Psoas muscle (tissue), 8 donors: ENCODE results near the gene MPP2. TPM values are rescaled to one million over a fixed set of nuclear protein-coding genes. Genes with fewer than 3 reads are reported as not detected.
A peak's percentile ranks its signal among the peaks of the same experiment; 100 is the strongest.

ENCODE experiments used
- ATAC-seq, 4 donors: fragments of 200-7000 bp; cut with Tn5 transposase; one replicate each; pipeline ENCODE4 v1.9.1; 2020; ENCODE audit warnings: moderate library complexity in 3 of 4, mild to moderate bottlenecking in 2 of 4
- DNase-seq, 2 donors: peaks; one replicate each; pipeline ENCODE4 v3.0.0-alpha.2; 2020
- H3K27ac ChIP-seq: fragments of 200-600 bp; one replicate; pipeline ENCODE4 v1.8.0; 2022
- H3K27me3 ChIP-seq, 3 donors: fragments of 200-600 bp in 1 of 3; one replicate each; pipeline versions ENCODE4 v1.6.1 to v1.8.0; 2013 to 2022; ENCODE audit warnings: low read length in 2 of 3, mild to moderate bottlenecking in 2 of 3, moderate library complexity in 1 of 3; ENCODE audit not compliant: insufficient read depth in 3 of 3
- H3K36me3 ChIP-seq, 2 donors: fragments of 200-600 bp in 1 of 2; one replicate each; pipeline versions ENCODE4 v1.6.1 to v1.8.0; 2013 to 2022; ENCODE audit warnings: low read depth in 1 of 2, mild to moderate bottlenecking in 1 of 2, moderate library complexity in 1 of 2; ENCODE audit not compliant: insufficient read depth in 1 of 2
- H3K4me1 ChIP-seq: fragments of 200-600 bp; one replicate; pipeline ENCODE4 v1.8.0; 2022
- H3K4me3 ChIP-seq: fragments of 200-600 bp; one replicate; pipeline ENCODE4 v1.8.0; 2022; ENCODE audit warnings: mild to moderate bottlenecking
- H3K9me3 ChIP-seq: fragments of 200-600 bp; one replicate; pipeline ENCODE4 v1.8.0; 2022
- WGBS, 3 donors: extraction: QIAGEN DNeasy Blood & Tissue Kit; methylation state at CpG; one replicate each; pipeline versions ENCODE4 v1.1.6 to v1.1.7; 2013; 5-methylcytosine and 5-hydroxymethylcytosine counted together
- intact Hi-C, 2 donors: fragments of 100-400 bp; cut with DNase I; formaldehyde crosslinking; loops; one replicate each; pipeline versions ENCODE4 v1.11.0 to v1.14.2; 2022
- polyA plus RNA-seq, 3 donors: library from polyadenylated mRNA; stranded (reverse); fragments of 200-250 nt; gene quantifications; one replicate each; pipeline ENCODE4 v1.2.3, GENCODE V29; 2013
- total RNA-seq, 4 donors: library from RNA; stranded (reverse); fragmentation: NEBNext Ultra II Directional in 2 of 4; extraction: Animal tissue kit (Norgen Biotek cat#: 25700) in 2 of 4; gene quantifications; one replicate each; pipeline versions ENCODE4 v1.2.1 to v1.2.4, GENCODE V29; 2021 to 2023
- TF ChIP-seq, protein P1 (sequence below): fragments of 200-600 bp; IDR thresholded peaks from one replicate; pipeline ENCODE4 v1.8.0; 2022; ENCODE audit warnings: antibody characterized with exemption
- donor health status: healthy with polysubstance abuse.
- donor health status: DM: no; HTN: no; CAD: no; lungs with moderate emphysema.
- donor health status: Bipolar disorder and iron deficiency.
- donor health status: healthy.
- donor health status: DM: yes; HTN: yes; CAD: no.
- donor health status: DM: no; HTN: no; CAD: no.
- donor health status: DM: no; HTN: no; CAD: no.
- donor health status: DM: yes; HTN: yes; CAD: no.

Gene MPP2
- total and polyA plus RNA-seq, 7 donors = 0.19 to 1.6 (median 0.42) TPM

GRCh38 chr17:43860927-43861622, 46.3 kb downstream of the MPP2 start:
- Histone ChIP-seq H3K9me3 (no peaks in the 10 kb centered on the region), H3K4me3 (no peak overlapping the region), H3K27ac (peak overlapping the region; percentile 53), H3K4me1 (peaks cover 9% of the 10 kb centered on the region), H3K36me3 (no peaks in the 10 kb centered on the region), H3K27me3 (peaks cover 0 to 3% (median 0%) of the 10 kb centered on the region in 3 donors)
- ATAC-seq (peak in 3 of 4 donors; percentile 54 to 82 (median 66)), DNase-seq (peak in 1 of 2 donors; percentile 74)
- intact Hi-C loops = no loop called here
- WGBS, 3 donors = 18 to 35% (median 22%) methylated on average over 9 of the region's 9 CpGs
- TF ChIP-seq, protein P1, sequence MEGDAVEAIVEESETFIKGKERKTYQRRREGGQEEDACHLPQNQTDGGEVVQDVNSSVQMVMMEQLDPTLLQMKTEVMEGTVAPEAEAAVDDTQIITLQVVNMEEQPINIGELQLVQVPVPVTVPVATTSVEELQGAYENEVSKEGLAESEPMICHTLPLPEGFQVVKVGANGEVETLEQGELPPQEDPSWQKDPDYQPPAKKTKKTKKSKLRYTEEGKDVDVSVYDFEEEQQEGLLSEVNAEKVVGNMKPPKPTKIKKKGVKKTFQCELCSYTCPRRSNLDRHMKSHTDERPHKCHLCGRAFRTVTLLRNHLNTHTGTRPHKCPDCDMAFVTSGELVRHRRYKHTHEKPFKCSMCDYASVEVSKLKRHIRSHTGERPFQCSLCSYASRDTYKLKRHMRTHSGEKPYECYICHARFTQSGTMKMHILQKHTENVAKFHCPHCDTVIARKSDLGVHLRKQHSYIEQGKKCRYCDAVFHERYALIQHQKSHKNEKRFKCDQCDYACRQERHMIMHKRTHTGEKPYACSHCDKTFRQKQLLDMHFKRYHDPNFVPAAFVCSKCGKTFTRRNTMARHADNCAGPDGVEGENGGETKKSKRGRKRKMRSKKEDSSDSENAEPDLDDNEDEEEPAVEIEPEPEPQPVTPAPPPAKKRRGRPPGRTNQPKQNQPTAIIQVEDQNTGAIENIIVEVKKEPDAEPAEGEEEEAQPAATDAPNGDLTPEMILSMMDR = no peak

- H3K27ac ChIP-seq = no peak overlapping the region
- 48 to 65% (median 60%) methylated on average over 12 of the region's 12 CpGs for WGBS, 3 donors
- H3K36me3 ChIP-seq = no peaks in the 10 kb centered on the region
- TF ChIP-seq, protein P1 = no peak
- peaks cover 0 to 3% (median 0%) of the 10 kb centered on the region in 3 donors for H3K27me3 ChIP-seq
- H3K4me3 ChIP-seq = no peak overlapping the region
- no peak for DNase-seq
- no peaks in the 10 kb centered on the region for H3K9me3 ChIP-seq
- peak in 2 of 4 donors; percentile 31 to 34 for ATAC-seq
- H3K4me1 ChIP-seq = peaks cover 9% of the 10 kb centered on the region
- intact Hi-C loops = no loop called here
Measured at GRCh38 chr17:43860077-43860725, 47.1 kb downstream of the MPP2 start.

GRCh38 chr17:43857957-43858600, 49.3 kb downstream of the MPP2 start:
- H3K9me3 ChIP-seq = no peaks in the 10 kb centered on the region
- TF ChIP-seq, protein P1 = no peak
- ATAC-seq = no peak
- peak overlapping the region; percentile 55 for H3K27ac ChIP-seq
- 52 to 66% (median 63%) methylated on average over 12 of the region's 12 CpGs for WGBS, 3 donors
- H3K4me3 ChIP-seq = peak overlapping the region; percentile 6
- peaks cover 9% of the 10 kb centered on the region for H3K4me1 ChIP-seq
- DNase-seq = no peak
- peaks cover 0 to 3% (median 0%) of the 10 kb centered on the region in 3 donors for H3K27me3 ChIP-seq
- no peaks in the 10 kb centered on the region for H3K36me3 ChIP-seq
- intact Hi-C loops = no loop called here

GRCh38 chr17:43857141-43857540, 50.2 kb downstream of the MPP2 start:
- intact Hi-C loops = no loop called here
- TF ChIP-seq, protein P1 = no peak
- Histone ChIP-seq H3K4me1 (peaks cover 9% of the 10 kb centered on the region), H3K27ac (no peak overlapping the region), H3K36me3 (no peaks in the 10 kb centered on the region), H3K9me3 (no peaks in the 10 kb centered on the region), H3K4me3 (no peak overlapping the region), H3K27me3 (peaks cover 0 to 3% (median 0%) of the 10 kb centered on the region in 3 donors)
- ATAC-seq (no peak), DNase-seq (no peak)
- WGBS, 3 donors = 88 to 95% (median 92%) methylated on average over 5 of the region's 5 CpGs
